Prostate gland (tissue), 2 donors: ENCODE data around the gene CCDC18.

Experiments used
- POLR2A ChIP-seq: fragments of 450-650 bp; IDR thresholded peaks from one replicate; pipeline ENCODE4 v1.6.1; 2016; ENCODE audit warnings: antibody characterized with exemption, mild to moderate bottlenecking
- POLR2AphosphoS5 ChIP-seq: sonication (generic); formaldehyde crosslinking; IDR thresholded peaks from one replicate; pipeline ENCODE4 v1.6.1; 2017; ENCODE audit warnings: antibody characterized with exemption
- TF ChIP-seq, protein P1 (sequence below), 4 experiments: fragments of 200-600 bp in 2 of 4; fragments of 450-650 bp in 2 of 4; sonication (generic) in 2 of 4; IDR thresholded peaks; 1 replicate in 3 of 4; 2 replicates in 1 of 4; pipeline ENCODE4 v1.5.1; 2016 to 2019; ENCODE audit warnings: antibody characterized with exemption in 4 of 4, mild to moderate bottlenecking in 2 of 4, moderate library complexity in 2 of 4

- TF ChIP-seq, protein P1, sequence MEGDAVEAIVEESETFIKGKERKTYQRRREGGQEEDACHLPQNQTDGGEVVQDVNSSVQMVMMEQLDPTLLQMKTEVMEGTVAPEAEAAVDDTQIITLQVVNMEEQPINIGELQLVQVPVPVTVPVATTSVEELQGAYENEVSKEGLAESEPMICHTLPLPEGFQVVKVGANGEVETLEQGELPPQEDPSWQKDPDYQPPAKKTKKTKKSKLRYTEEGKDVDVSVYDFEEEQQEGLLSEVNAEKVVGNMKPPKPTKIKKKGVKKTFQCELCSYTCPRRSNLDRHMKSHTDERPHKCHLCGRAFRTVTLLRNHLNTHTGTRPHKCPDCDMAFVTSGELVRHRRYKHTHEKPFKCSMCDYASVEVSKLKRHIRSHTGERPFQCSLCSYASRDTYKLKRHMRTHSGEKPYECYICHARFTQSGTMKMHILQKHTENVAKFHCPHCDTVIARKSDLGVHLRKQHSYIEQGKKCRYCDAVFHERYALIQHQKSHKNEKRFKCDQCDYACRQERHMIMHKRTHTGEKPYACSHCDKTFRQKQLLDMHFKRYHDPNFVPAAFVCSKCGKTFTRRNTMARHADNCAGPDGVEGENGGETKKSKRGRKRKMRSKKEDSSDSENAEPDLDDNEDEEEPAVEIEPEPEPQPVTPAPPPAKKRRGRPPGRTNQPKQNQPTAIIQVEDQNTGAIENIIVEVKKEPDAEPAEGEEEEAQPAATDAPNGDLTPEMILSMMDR (IDR thresholded peaks at IDR 0.05): no peak
- TF ChIP-seq POLR2A (no peak), POLR2AphosphoS5 (no peak)
Observed at GRCh38 chr1:93154898-93155297, 25.6 kb upstream of the CCDC18 start.
